GM19463 (cell line): ENCODE measurements around the gene MYEOV.

Source experiments
- ATAC-seq: cut with Tn5 transposase; IDR thresholded peaks from one replicate; pipeline ENCODE4 v1.9.1; 2021; ENCODE audit warnings: mild to moderate bottlenecking, moderate library complexity; ENCODE audit not compliant: unreplicated experiment

The MYEOV gene

DNA sequence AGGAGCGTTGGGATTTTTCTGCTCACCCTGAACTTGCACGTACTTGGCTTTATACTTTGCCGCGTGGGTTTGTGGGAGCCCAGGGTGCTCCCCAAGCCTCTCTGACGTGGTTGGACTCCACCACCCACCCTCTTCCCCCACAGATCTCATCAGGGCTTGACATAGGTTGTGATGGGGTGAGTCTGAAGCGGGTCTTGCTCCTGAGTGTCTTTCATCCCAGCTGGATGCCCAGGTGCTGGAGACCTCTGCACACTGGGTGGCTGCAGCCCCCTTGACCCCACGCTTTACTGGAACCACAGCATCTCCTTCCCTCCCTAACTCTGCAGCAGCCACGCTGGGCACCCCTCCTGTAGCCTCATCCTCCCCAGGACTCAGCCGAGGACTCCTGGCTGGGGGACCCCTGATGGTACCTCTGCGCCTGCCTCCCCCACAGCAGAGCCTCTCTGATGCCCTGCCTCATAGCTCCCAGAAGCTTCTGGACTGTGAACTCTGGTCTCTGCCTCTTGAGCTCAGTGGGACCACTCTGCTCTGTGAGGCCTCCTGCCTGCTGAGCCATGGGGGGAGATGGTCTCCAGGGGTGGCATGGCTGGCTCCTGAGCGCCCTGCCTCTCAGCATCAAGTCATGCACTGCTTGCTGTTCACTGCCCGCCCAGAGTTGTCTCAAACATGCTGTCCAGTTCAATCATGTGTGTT, 45.2 kb downstream of the MYEOV start:
- ATAC-seq, result no peak

DNA sequence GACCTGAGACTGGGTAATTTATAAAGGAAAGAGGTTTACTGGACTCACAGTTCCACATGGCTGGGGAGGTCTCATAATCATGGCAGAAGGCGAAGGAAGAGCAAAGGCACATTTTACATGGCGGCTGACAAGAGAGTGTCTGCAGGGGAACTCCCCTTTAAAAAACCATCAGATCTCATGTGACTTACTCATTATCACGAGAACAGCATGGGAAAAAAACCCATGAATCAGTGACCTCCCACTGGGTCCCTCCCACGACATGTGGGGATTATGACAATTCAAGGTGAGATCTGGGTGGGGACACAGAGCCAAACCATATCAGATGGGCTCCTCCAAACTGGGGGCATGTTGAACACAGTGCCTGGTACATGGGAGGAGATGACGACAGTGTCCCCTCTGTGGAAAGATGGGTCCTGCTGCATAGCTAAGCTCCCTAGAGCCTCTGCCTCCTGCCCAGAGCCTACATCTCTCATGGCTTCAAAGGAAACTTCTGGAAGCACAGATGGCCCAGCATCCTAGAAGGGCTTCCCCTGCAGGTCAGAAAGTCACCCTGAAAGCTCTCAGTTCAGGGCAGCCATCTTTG, 46.1 kb downstream of the MYEOV start:
- ATAC-seq, result no peak

GRCh38 chr11:69342588-69343330, 48.8 kb downstream of the MYEOV start:
- ATAC-seq, result no peak

- no peak for ATAC-seq
Observed at GRCh38 chr11:69343401-69344321, 49.7 kb downstream of the MYEOV start.

GRCh38 chr11:69344570-69345145, 50.7 kb downstream of the MYEOV start:
- ATAC-seq, result no peak
